ENCODE measurements around the gene EPYC.

DNA sequence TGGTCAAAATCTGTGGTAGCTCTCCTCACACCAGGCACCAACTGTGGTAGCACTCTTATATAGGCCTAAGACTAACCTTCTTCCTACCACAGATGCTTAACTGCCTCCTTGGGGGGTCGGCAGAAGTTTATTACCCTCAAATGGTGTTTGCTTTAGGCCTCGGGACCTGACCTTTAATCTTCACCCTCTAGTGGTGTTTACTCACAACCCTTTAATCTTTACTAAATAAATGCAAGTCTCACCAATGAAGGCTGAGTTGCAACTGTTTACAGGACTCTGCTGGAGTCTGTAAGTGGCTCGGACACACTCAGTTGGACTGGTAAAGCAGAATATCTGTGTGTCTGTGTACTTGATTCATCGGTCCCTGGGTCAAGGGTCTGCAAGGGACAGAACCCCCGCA lies 79.2 kb downstream of the EPYC start:
- no peak for TF ChIP-seq ZNF146 (tag by site-specific recombination; IDR thresholded peaks at IDR 0.05)
- TF ChIP-seq ZNF239 (tag by site-specific recombination; IDR thresholded peaks at IDR 0.05): no peak
- no peak for TF ChIP-seq ZNF274 (IDR thresholded peaks at IDR 0.05; ENCODE audit: low read length)
- TF ChIP-seq ZNF274 (tag by site-specific recombination; IDR thresholded peaks at IDR 0.05; ENCODE audit: borderline replicate concordance): no peak
- no peak for TF ChIP-seq ZNF48 (tag by site-specific recombination; IDR thresholded peaks at IDR 0.05)

All from HEK293 (cell line).